K562 (cell line): Measurements from ENCODE around the gene FAM78A.

ENCODE experiments used
- CTCF ChIP-seq, 3 experiments: IDR thresholded peaks in 2 of 3; conservative IDR thresholded peaks in 1 of 3; 2 replicates each; pipeline ENCODE4 v1.5.1; 2011 to 2012; ENCODE audit warnings: low read length in 3 of 3, mild to moderate bottlenecking in 3 of 3, control low read depth in 2 of 3, improper control_type of control experiment in 1 of 3, inconsistent platforms in 1 of 3, low read depth in 1 of 3, mixed read lengths in 1 of 3, moderate library complexity in 1 of 3; ENCODE audit not compliant: insufficient read depth in 2 of 3
- POLR2AphosphoS5 ChIP-seq: IDR thresholded peaks from 2 replicates; pipeline ENCODE4 v1.6.1; 2011; ENCODE audit warnings: mild to moderate bottlenecking, low read depth, low read length, moderate library complexity; ENCODE audit not compliant: control insufficient read depth, insufficient read depth

GRCh38 chr9:131214876-131215275, 61.4 kb downstream of the FAM78A start:
- no peak for TF ChIP-seq POLR2AphosphoS5
- no peak for TF ChIP-seq CTCF (IDR thresholded peaks at IDR 0.05 in 2 of 3, conservative IDR thresholded peaks at IDR 0.05 in 1 of 3; ENCODE audit: insufficient read depth in 2 of 3, low read depth in 1 of 3, low read length in 3 of 3)
